Naive thymus-derived CD4-positive, alpha-beta T cell (primary cell): ENCODE data around the gene SH3RF3. TPM values are rescaled to one million over a fixed set of nuclear protein-coding genes. Genes with fewer than 3 reads are reported as not detected.

Experiments used
- ATAC-seq: fragments of 150-1000 bp; cut with Tn5 transposase; 2 replicates; pipeline ENCODE4 v1.10.0; 2021; ENCODE audit warnings: mild to moderate bottlenecking, moderate library complexity
- CTCF ChIA-PET: fragments of 350-600 bp; sonication (Branson Sonifier 250); formaldehyde crosslinking; loops from one replicate; lab custom pipeline; 2021; ENCODE audit warnings: antibody characterized with exemption; lab: Charles Lee
- POLR2A ChIA-PET: fragments of 350-600 bp; sonication (Branson Sonifier 250); formaldehyde crosslinking; loops from one replicate; lab custom pipeline; 2021; ENCODE audit warnings: antibody characterized with exemption, inconsistent platforms; lab: Charles Lee
- DNase-seq, 9 donors: peaks; one replicate each; pipeline versions ENCODE4 v3.0.0 to v3.0.0-alpha.2; 2020 to 2022; ENCODE audit warnings: mixed read lengths in 1 of 9
- H3K27ac ChIP-seq: one replicate; pipeline ENCODE4 v1.7.0; 2013; ENCODE audit warnings: mild to moderate bottlenecking, low read depth, low read length, moderate library complexity
- H3K27me3 ChIP-seq, 2 donors: one replicate each; pipeline ENCODE4 v1.7.0; 2013; ENCODE audit warnings: low read length in 2 of 2, mild to moderate bottlenecking in 2 of 2, moderate library complexity in 2 of 2; ENCODE audit not compliant: control insufficient read depth in 2 of 2, insufficient read depth in 2 of 2
- H3K36me3 ChIP-seq, 3 experiments: 1 replicate in 2 of 3; 2 replicates in 1 of 3; pipeline ENCODE4 v1.7.0; 2013; ENCODE audit warnings: low read length in 3 of 3, mild to moderate bottlenecking in 3 of 3, moderate library complexity in 1 of 3; ENCODE audit not compliant: insufficient read depth in 3 of 3, control insufficient read depth in 2 of 3
- H3K4me1 ChIP-seq, 2 donors: one replicate each; pipeline ENCODE4 v1.7.0; 2013; ENCODE audit warnings: low read length in 2 of 2, mild to moderate bottlenecking in 2 of 2, moderate library complexity in 1 of 2; ENCODE audit not compliant: control insufficient read depth in 2 of 2, insufficient read depth in 2 of 2
- H3K4me3 ChIP-seq: 2 replicates; pipeline ENCODE4 v1.7.0; 2013; ENCODE audit warnings: mild to moderate bottlenecking, low read length
- H3K9me3 ChIP-seq, 3 experiments: 1 replicate in 2 of 3; 2 replicates in 1 of 3; pipeline ENCODE4 v1.7.0; 2013; ENCODE audit warnings: low read length in 3 of 3; ENCODE audit not compliant: control insufficient read depth in 2 of 3
- H3K27ac Mint-ChIP-seq, 9 donors: one replicate each; pipeline ENCODE4 v1.8.0; 2020 to 2022; ENCODE audit warnings: mixed read lengths in 9 of 9, mild to moderate bottlenecking in 8 of 9, moderate library complexity in 5 of 9, inconsistent platforms in 2 of 9
- H3K27me3 Mint-ChIP-seq, 5 donors: one replicate each; pipeline ENCODE4 v1.8.0; 2021 to 2022; ENCODE audit warnings: mixed read lengths in 5 of 5, mild to moderate bottlenecking in 1 of 5
- H3K36me3 Mint-ChIP-seq, 5 donors: one replicate each; pipeline ENCODE4 v1.8.0; 2020 to 2022; ENCODE audit warnings: mixed read lengths in 5 of 5, mild to moderate bottlenecking in 3 of 5, inconsistent platforms in 1 of 5
- H3K4me1 Mint-ChIP-seq, 7 donors: one replicate each; pipeline ENCODE4 v1.8.0; 2020 to 2022; ENCODE audit warnings: mixed read lengths in 7 of 7, mild to moderate bottlenecking in 3 of 7, inconsistent platforms in 1 of 7
- H3K4me3 Mint-ChIP-seq, 10 donors: one replicate each; pipeline ENCODE4 v1.8.0; 2020 to 2022; ENCODE audit warnings: mild to moderate bottlenecking in 10 of 10, mixed read lengths in 10 of 10, moderate library complexity in 6 of 10, inconsistent platforms in 2 of 10
- H3K9me3 Mint-ChIP-seq, 11 donors: one replicate each; pipeline ENCODE4 v1.8.0; 2020 to 2022; ENCODE audit warnings: mixed read lengths in 11 of 11, mild to moderate bottlenecking in 4 of 11, inconsistent platforms in 1 of 11, moderate library complexity in 1 of 11
- intact Hi-C, 2 donors: fragments of 100-400 bp; cut with micrococcal nuclease; formaldehyde crosslinking; loops; one replicate each; pipeline ENCODE4 v1.15.1; 2023
- polyA plus RNA-seq, 2 donors: library from polyadenylated mRNA; unstranded; fragments of 300-500 nt; fragmentation: Illumina TruSeq; gene quantifications; one replicate each; pipeline ENCODE4 v1.2.3, GENCODE V29; 2021
- total RNA-seq, 6 experiments: library from RNA in 5 of 6; stranded (reverse) in 5 of 6; gene quantifications; 1 replicate in 5 of 6; 2 replicates in 1 of 6; pipeline ENCODE4 v1.2.3 and lab custom pipeline; 2021 to 2026

The SH3RF3 gene
- total and polyA plus RNA-seq, 7 experiments from 2014 or later = 0.19 to 11.5 (median 4.8) TPM

GRCh38 chr2:109372171-109372568 is 243.2 kb downstream of the SH3RF3 start:
- intact Hi-C loops = no loop called here
- ATAC-seq (no peak), DNase-seq (no peak)
- Mint-ChIP-seq H3K27me3 (peaks cover 0 to 3% (median 0%) of the 10 kb centered on the region in 5 donors), H3K27ac (no peak overlapping the region), H3K4me1 (peaks cover 0 to 11% (median 0%) of the 10 kb centered on the region in 7 donors), H3K36me3 (peaks cover 0 to 29% (median 17%) of the 10 kb centered on the region in 5 donors), H3K9me3 (no peaks in the 10 kb centered on the region), H3K4me3 (no peak overlapping the region)
- CTCF ChIA-PET = no interaction called here
- H3K4me1 ChIP-seq = no peaks in the 10 kb centered on the region
- no peak overlapping the region for H3K27ac ChIP-seq
- peaks cover 0 to 24% (median 0%) of the 10 kb centered on the region in 3 experiments for H3K36me3 ChIP-seq
- H3K4me3 ChIP-seq = no peak overlapping the region
- H3K9me3 ChIP-seq = no peaks in the 10 kb centered on the region
- no peaks in the 10 kb centered on the region for H3K27me3 ChIP-seq
- POLR2A ChIA-PET = no interaction called here

- ATAC-seq = no peak
- POLR2A ChIA-PET = no interaction called here
- Mint-ChIP-seq H3K36me3 (peaks cover 0 to 29% (median 17%) of the 10 kb centered on the region in 5 donors), H3K4me1 (peaks cover 0 to 8% (median 0%) of the 10 kb centered on the region in 7 donors), H3K4me3 (no peak overlapping the region), H3K27me3 (peaks cover 0 to 3% (median 0%) of the 10 kb centered on the region in 5 donors), H3K9me3 (no peaks in the 10 kb centered on the region), H3K27ac (no peak overlapping the region)
- H3K4me1 ChIP-seq = no peaks in the 10 kb centered on the region
- no peaks in the 10 kb centered on the region for H3K9me3 ChIP-seq
- CTCF ChIA-PET = no interaction called here
- H3K36me3 ChIP-seq = peaks cover 0 to 24% (median 0%) of the 10 kb centered on the region in 3 experiments
- H3K27me3 ChIP-seq = no peaks in the 10 kb centered on the region
- H3K4me3 ChIP-seq = no peak overlapping the region
- no peak overlapping the region for H3K27ac ChIP-seq
- DNase-seq = peak in 1 of 9 donors; percentile 15
- intact Hi-C loops = no loop called here
Observed at GRCh38 chr2:109372614-109373013, 243.6 kb downstream of the SH3RF3 start.

DNA sequence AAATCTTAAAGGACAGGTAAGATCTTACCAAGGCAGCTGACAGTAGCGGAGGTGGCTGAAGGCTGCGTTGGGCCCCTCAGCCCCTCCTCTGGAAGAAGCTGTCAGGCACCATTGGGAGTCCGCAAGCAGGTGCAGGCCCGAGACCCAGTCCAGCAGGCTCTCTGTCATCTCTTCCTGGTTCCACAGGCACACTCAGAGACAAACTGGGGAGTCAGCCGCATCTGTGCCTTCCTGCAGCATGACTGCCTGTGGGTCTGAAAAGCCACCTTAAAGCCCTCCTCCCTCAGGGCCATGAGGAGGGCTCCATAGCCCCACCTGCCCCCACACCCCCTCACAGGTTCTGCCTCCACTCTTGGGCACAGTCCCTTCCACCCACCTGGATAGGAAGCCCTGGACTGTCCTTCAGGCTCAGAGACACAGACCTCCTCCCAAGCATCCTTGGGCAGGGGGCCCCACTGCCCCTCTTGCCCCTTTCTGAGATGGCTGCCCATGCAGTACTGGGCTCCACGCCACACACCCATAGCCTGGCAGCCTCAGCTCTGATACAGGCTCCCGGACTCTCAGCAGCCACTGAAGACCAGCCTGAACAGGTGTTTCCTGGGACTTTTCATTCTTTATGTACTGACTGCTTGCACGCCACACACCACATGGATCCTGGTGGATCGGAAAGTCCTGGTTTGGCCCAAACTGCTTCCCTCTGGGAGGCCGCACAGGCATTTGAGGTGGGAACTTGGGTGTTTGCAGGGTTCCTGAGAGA is 245.0 kb downstream of the SH3RF3 start:
- Histone ChIP-seq H3K4me1 (no peaks in the 10 kb centered on the region), H3K27me3 (no peaks in the 10 kb centered on the region), H3K27ac (no peak overlapping the region), H3K9me3 (no peaks in the 10 kb centered on the region), H3K4me3 (no peak overlapping the region), H3K36me3 (peaks cover 0 to 24% (median 0%) of the 10 kb centered on the region in 3 experiments)
- intact Hi-C loops = no loop called here
- peaks cover 0 to 29% (median 17%) of the 10 kb centered on the region in 5 donors for H3K36me3 Mint-ChIP-seq
- CTCF ChIA-PET = no interaction called here
- no peak overlapping the region for H3K27ac Mint-ChIP-seq
- DNase-seq = peak in 1 of 9 donors; percentile 11
- no peak for ATAC-seq
- POLR2A ChIA-PET = no interaction called here
- peaks cover 0 to 3% (median 0%) of the 10 kb centered on the region in 5 donors for H3K27me3 Mint-ChIP-seq
- no peak overlapping the region for H3K4me3 Mint-ChIP-seq
- no peaks in the 10 kb centered on the region for H3K9me3 Mint-ChIP-seq
- peaks cover 0 to 10% (median 3%) of the 10 kb centered on the region in 7 donors for H3K4me1 Mint-ChIP-seq

GRCh38 chr2:109374548-109375130 is 245.6 kb downstream of the SH3RF3 start:
- peaks cover 0 to 12% (median 3%) of the 10 kb centered on the region in 7 donors for H3K4me1 Mint-ChIP-seq
- H3K27ac Mint-ChIP-seq = no peak overlapping the region
- no peaks in the 10 kb centered on the region for H3K9me3 ChIP-seq
- ChIA-PET POLR2A (no interaction called here), CTCF (no interaction called here)
- H3K4me3 ChIP-seq = no peak overlapping the region
- H3K27me3 Mint-ChIP-seq = peaks cover 0 to 3% (median 0%) of the 10 kb centered on the region in 5 donors
- DNase-seq = peak in 1 of 9 donors; percentile 10
- H3K36me3 Mint-ChIP-seq = peaks cover 0 to 29% (median 17%) of the 10 kb centered on the region in 5 donors
- intact Hi-C loops = no loop called here
- peaks cover 0 to 24% (median 0%) of the 10 kb centered on the region in 3 experiments for H3K36me3 ChIP-seq
- H3K4me3 Mint-ChIP-seq = no peak overlapping the region
- ATAC-seq = no peak
- no peaks in the 10 kb centered on the region for H3K27me3 ChIP-seq
- no peak overlapping the region for H3K27ac ChIP-seq
- H3K4me1 ChIP-seq = no peaks in the 10 kb centered on the region
- no peaks in the 10 kb centered on the region for H3K9me3 Mint-ChIP-seq

- Mint-ChIP-seq H3K9me3 (no peaks in the 10 kb centered on the region), H3K4me1 (peaks cover 0 to 17% (median 3%) of the 10 kb centered on the region in 7 donors), H3K36me3 (peaks cover 0 to 29% (median 17%) of the 10 kb centered on the region in 5 donors), H3K4me3 (no peak overlapping the region), H3K27ac (no peak overlapping the region), H3K27me3 (peaks cover 0 to 3% (median 0%) of the 10 kb centered on the region in 5 donors)
- Histone ChIP-seq H3K9me3 (no peaks in the 10 kb centered on the region), H3K27me3 (no peaks in the 10 kb centered on the region), H3K4me1 (no peaks in the 10 kb centered on the region), H3K36me3 (peaks cover 0 to 24% (median 0%) of the 10 kb centered on the region in 3 experiments), H3K4me3 (no peak overlapping the region), H3K27ac (no peak overlapping the region)
- ChIA-PET POLR2A (no interaction called here), CTCF (no interaction called here)
- intact Hi-C loops = no loop called here
- ATAC-seq (no peak), DNase-seq (peak in 1 of 9 donors; percentile 9)
Observed at GRCh38 chr2:109375131-109375561, 246.1 kb downstream of the SH3RF3 start.

- no peaks in the 10 kb centered on the region for H3K27me3 ChIP-seq
- no peaks in the 10 kb centered on the region for H3K9me3 ChIP-seq
- Mint-ChIP-seq H3K4me1 (peaks cover 0 to 15% (median under 1%) of the 10 kb centered on the region in 7 donors), H3K36me3 (peaks cover 0 to 29% (median 16%) of the 10 kb centered on the region in 5 donors), H3K27ac (no peak overlapping the region), H3K9me3 (no peaks in the 10 kb centered on the region), H3K4me3 (no peak overlapping the region), H3K27me3 (peaks cover 0 to under 1% (median 0%) of the 10 kb centered on the region in 5 donors)
- peak in 1 of 9 donors; percentile 16 for DNase-seq
- H3K4me3 ChIP-seq = no peak overlapping the region
- POLR2A ChIA-PET = no interaction called here
- H3K27ac ChIP-seq = no peak overlapping the region
- CTCF ChIA-PET = no interaction called here
- ATAC-seq = no peak
- no peaks in the 10 kb centered on the region for H3K4me1 ChIP-seq
- intact Hi-C loops = no loop called here
- peaks cover 0 to 24% (median 0%) of the 10 kb centered on the region in 3 experiments for H3K36me3 ChIP-seq
Observed at GRCh38 chr2:109375656-109376055, 246.7 kb downstream of the SH3RF3 start.
